ENCODE data around the gene VAV3. TPM values are rescaled to one million over a fixed set of nuclear protein-coding genes. Genes with fewer than 3 reads are reported as not detected.
"Not testable (repeated sequence)": the region's sequence is repeated elsewhere in the genome, so short reads cannot be mapped to it uniquely, and the experiment has no call there.

Gene VAV3
- total and polyA plus RNA-seq, 2 of the 13 experiments (the other 11 are each of a cell fraction or from before 2014, with no cell fraction given) = 15.9 to 29.8 TPM

GRCh38 chr1:107650825-107651224 lies 314.2 kb downstream of the VAV3 start:
- H3K36me3 ChIP-seq (replicated peaks in 1 of 2; ENCODE audit: control insufficient read depth in 1 of 2, insufficient read depth in 2 of 2, low read length in 2 of 2); in situ Hi-C loops (cut with HindIII; ENCODE audit: extremely low pct_ligation_motif_present, low pct_unique_long_range_greater_than_20kb); H3K9me3 ChIP-seq (ENCODE audit: low read length); H3K9ac ChIP-seq (ENCODE audit: insufficient read depth, low read depth, low read length); intact Hi-C loops (cut with micrococcal nuclease; ENCODE audit: unreplicated experiment); BruUV-seq (replicated peaks); CTCF ChIA-PET (ENCODE audit: low intra/inter-chr PET ratio, low total read pairs); FAIRE-seq; H3K27ac ChIP-seq (ENCODE audit: extremely low read length, insufficient read depth, low read length); ATAC-seq; H3K4me2 ChIP-seq (ENCODE audit: low read depth, low read length); POLR2A ChIA-PET; H2AFZ ChIP-seq (ENCODE audit: low read length); H3K4me3 ChIP-seq (replicated peaks in 1 of 3; ENCODE audit: insufficient read depth in 1 of 3, low read depth in 2 of 3, low read length in 3 of 3); H4K20me1 ChIP-seq (ENCODE audit: insufficient read depth, low read length); H3K79me2 ChIP-seq (ENCODE audit: insufficient read depth, low read length); DNase-seq (ENCODE audit: low spot score); H3K27me3 ChIP-seq (ENCODE audit: control insufficient read depth in 1 of 2, insufficient read depth in 2 of 2, low read length in 2 of 2): not testable (repeated sequence)
- H3K4me1 ChIP-seq (ENCODE audit: insufficient read depth, low read length) = peaks cover 14% of the 10 kb centered on the region
- WGBS (ENCODE audit: low lambda C conversion rate) = 92% methylated on average over 2 of the region's 2 CpGs

GRCh38 chr1:107649023-107649422 lies 316.0 kb downstream of the VAV3 start:
- H3K79me2 ChIP-seq (ENCODE audit: insufficient read depth, low read length) = peaks cover 6% of the 10 kb centered on the region

GRCh38 chr1:107648071-107648470 lies 316.9 kb downstream of the VAV3 start:
- ChIA-PET CTCF (ENCODE audit: low intra/inter-chr PET ratio, low total read pairs) (no interaction called here), POLR2A (no interaction called here)
- Histone ChIP-seq H3K4me1 (ENCODE audit: insufficient read depth, low read length) (peaks cover 13% of the 10 kb centered on the region), H3K4me3 (replicated peaks in 1 of 3; ENCODE audit: insufficient read depth in 1 of 3, low read depth in 2 of 3, low read length in 3 of 3) (no peak overlapping the region), H4K20me1 (ENCODE audit: insufficient read depth, low read length) (no peaks in the 10 kb centered on the region), H3K9me3 (ENCODE audit: low read length) (no peaks in the 10 kb centered on the region), H3K27me3 (ENCODE audit: control insufficient read depth in 1 of 2, insufficient read depth in 2 of 2, low read length in 2 of 2) (no peaks in the 10 kb centered on the region), H2AFZ (ENCODE audit: low read length) (no peak overlapping the region), H3K4me2 (ENCODE audit: low read depth, low read length) (no peak overlapping the region), H3K36me3 (replicated peaks in 1 of 2; ENCODE audit: control insufficient read depth in 1 of 2, insufficient read depth in 2 of 2, low read length in 2 of 2) (no peaks in the 10 kb centered on the region), H3K9ac (ENCODE audit: insufficient read depth, low read depth, low read length) (no peak overlapping the region), H3K79me2 (ENCODE audit: insufficient read depth, low read length) (peaks cover 6% of the 10 kb centered on the region), H3K27ac (ENCODE audit: extremely low read length, insufficient read depth, low read length) (no peak overlapping the region)
- DNase-seq (ENCODE audit: low spot score) = no peak
- no peak for ATAC-seq
- BruUV-seq (replicated peaks) = no TSS peak
- intact Hi-C loops (cut with micrococcal nuclease; ENCODE audit: unreplicated experiment) = no loop called here
- TF ChIP-seq DNMT1 (CRISPR knock-in tag; IDR thresholded peaks at IDR 0.05) (no peak), ZNF674 (CRISPR knock-in tag; IDR thresholded peaks at IDR 0.05; ENCODE audit: low read depth) (no peak), TRAFD1 (CRISPR knock-in tag; IDR thresholded peaks at IDR 0.05; ENCODE audit: borderline replicate concordance) (no peak), KDM6A (CRISPR knock-in tag; IDR thresholded peaks at IDR 0.05; ENCODE audit: low read depth) (no peak), ZNF660 (CRISPR knock-in tag; IDR thresholded peaks at IDR 0.05; ENCODE audit: borderline replicate concordance, low read depth) (no peak)
- no peak for FAIRE-seq
- in situ Hi-C loops (cut with HindIII; ENCODE audit: extremely low pct_ligation_motif_present, low pct_unique_long_range_greater_than_20kb) = no loop called here

More at GRCh38 chr1:107649023-107649422, 316.0 kb downstream of the VAV3 start:
- FAIRE-seq (no peak), ATAC-seq (no peak), DNase-seq (ENCODE audit: low spot score) (no peak)
- no peak overlapping the region for H3K27ac ChIP-seq (ENCODE audit: extremely low read length, insufficient read depth, low read length)
- no peaks in the 10 kb centered on the region for H3K27me3 ChIP-seq (ENCODE audit: control insufficient read depth in 1 of 2, insufficient read depth in 2 of 2, low read length in 2 of 2)
- in situ Hi-C loops (cut with HindIII; ENCODE audit: extremely low pct_ligation_motif_present, low pct_unique_long_range_greater_than_20kb) (no loop called here), intact Hi-C loops (cut with micrococcal nuclease; ENCODE audit: unreplicated experiment) (no loop called here)
- H3K4me1 ChIP-seq (ENCODE audit: insufficient read depth, low read length) = peaks cover 12% of the 10 kb centered on the region
- CTCF ChIA-PET (ENCODE audit: low intra/inter-chr PET ratio, low total read pairs) = no interaction called here
- POLR2A ChIA-PET = no interaction called here
- no peak overlapping the region for H3K9ac ChIP-seq (ENCODE audit: insufficient read depth, low read depth, low read length)
- no peaks in the 10 kb centered on the region for H4K20me1 ChIP-seq (ENCODE audit: insufficient read depth, low read length)
- no peaks in the 10 kb centered on the region for H3K36me3 ChIP-seq (replicated peaks in 1 of 2; ENCODE audit: control insufficient read depth in 1 of 2, insufficient read depth in 2 of 2, low read length in 2 of 2)
- no peak overlapping the region for H2AFZ ChIP-seq (ENCODE audit: low read length)
- TF ChIP-seq ZFX (CRISPR knock-in tag; IDR thresholded peaks at IDR 0.05; ENCODE audit: low read depth) = no peak
- no peak for TF ChIP-seq MAFK (conservative IDR thresholded peaks at IDR 0.05 in 1 of 2, IDR thresholded peaks at IDR 0.05 in 1 of 2; ENCODE audit: low read length in 2 of 2)
- no peak for TF ChIP-seq CREB1 (IDR thresholded peaks at IDR 0.05)
- TF ChIP-seq CREB1 (CRISPR knock-in tag; IDR thresholded peaks at IDR 0.05) = no peak
- no peak for TF ChIP-seq EED (CRISPR knock-in tag; IDR thresholded peaks at IDR 0.05)
- TF ChIP-seq ZNF350 (CRISPR knock-in tag; IDR thresholded peaks at IDR 0.05; ENCODE audit: borderline replicate concordance, low read depth) = no peak
- no peak overlapping the region for H3K4me3 ChIP-seq (replicated peaks in 1 of 3; ENCODE audit: insufficient read depth in 1 of 3, low read depth in 2 of 3, low read length in 3 of 3)
- H3K4me2 ChIP-seq (ENCODE audit: low read depth, low read length) = no peak overlapping the region
- no TSS peak for BruUV-seq (replicated peaks)
- WGBS (ENCODE audit: low lambda C conversion rate) = 82% methylated on average over 3 of the region's 3 CpGs
- H3K9me3 ChIP-seq (ENCODE audit: low read length) = no peaks in the 10 kb centered on the region
